GM19099 (cell line): ENCODE measurements around the gene AOAH.

Source experiments
- POLR2A ChIP-seq: IDR thresholded peaks from 3 replicates; pipeline ENCODE4 v1.6.1; 2011; ENCODE audit warnings: low read depth; ENCODE audit not compliant: insufficient read length; ENCODE audit errors: extremely low read depth

The AOAH gene, protein sequence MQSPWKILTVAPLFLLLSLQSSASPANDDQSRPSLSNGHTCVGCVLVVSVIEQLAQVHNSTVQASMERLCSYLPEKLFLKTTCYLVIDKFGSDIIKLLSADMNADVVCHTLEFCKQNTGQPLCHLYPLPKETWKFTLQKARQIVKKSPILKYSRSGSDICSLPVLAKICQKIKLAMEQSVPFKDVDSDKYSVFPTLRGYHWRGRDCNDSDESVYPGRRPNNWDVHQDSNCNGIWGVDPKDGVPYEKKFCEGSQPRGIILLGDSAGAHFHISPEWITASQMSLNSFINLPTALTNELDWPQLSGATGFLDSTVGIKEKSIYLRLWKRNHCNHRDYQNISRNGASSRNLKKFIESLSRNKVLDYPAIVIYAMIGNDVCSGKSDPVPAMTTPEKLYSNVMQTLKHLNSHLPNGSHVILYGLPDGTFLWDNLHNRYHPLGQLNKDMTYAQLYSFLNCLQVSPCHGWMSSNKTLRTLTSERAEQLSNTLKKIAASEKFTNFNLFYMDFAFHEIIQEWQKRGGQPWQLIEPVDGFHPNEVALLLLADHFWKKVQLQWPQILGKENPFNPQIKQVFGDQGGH

GRCh38 chr7:36723951-36724664, at the start of gene AOAH:
Gene AOAH (minus strand): TSS chr7:36724494. CDS start chr7:36724148, 346 bp downstream.
- TF ChIP-seq POLR2A: no peak

GRCh38 chr7:36766451-36766850, 42.2 kb upstream of the AOAH start:
- no peak for TF ChIP-seq POLR2A

GRCh38 chr7:36765605-36766004, 41.3 kb upstream of the AOAH start:
- TF ChIP-seq POLR2A: no peak

DNA sequence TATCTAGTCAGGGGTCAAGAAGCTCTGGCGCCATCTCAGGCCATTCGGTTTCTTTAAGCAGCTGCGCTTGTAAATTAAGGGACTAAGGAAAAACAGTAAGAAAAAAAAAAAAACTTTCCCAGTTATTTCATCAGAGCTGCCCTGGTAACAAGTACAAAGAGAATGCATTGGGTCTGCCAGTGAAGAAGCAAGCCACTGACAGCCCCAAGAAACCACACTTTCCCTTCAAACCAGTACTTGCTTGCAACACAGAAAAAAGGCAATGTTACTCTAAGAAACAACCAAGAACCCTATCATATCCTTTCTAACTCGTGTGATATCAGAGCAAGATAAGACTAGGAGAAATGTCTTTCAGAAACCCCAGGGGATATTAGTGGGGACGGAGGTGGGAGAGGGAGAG, 40.6 kb upstream of the AOAH start:
- TF ChIP-seq POLR2A: no peak

DNA sequence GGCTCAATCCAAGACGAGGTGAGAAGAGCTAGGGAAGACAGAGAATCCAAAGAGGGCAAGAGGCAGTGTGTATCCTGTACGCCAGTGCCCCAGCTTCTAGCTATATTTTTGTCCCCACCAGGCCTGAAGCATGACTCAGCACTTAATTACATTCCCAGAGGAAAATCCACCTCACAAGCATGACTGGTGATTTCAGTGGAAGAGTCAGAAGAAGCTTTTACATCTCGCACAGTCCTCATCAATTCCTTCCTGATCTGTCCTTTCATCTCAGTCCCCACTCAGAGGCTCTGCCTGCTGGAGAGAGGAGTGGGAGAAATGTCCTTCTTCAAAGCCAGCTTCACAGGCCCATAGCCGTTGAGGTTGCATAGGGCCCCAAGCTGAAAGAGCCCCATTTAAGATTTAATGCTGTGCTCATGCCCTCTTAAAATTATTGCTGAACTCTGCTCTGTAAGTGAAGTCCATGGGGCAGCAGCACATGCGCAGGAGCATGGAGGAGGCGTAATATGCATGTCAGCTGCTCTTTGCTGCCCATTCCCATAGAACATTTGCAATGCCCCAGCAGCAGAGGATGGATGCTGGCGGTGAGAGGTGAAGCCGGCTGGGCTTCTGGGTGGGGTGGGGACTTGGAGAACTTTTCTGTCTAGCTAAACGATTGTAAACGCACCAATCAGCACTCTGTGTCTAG, 39.0 kb upstream of the AOAH start:
- no peak for TF ChIP-seq POLR2A

- TF ChIP-seq POLR2A: no peak
Observed at GRCh38 chr7:36762394-36762793, 38.1 kb upstream of the AOAH start.

GRCh38 chr7:36761835-36762234, 37.5 kb upstream of the AOAH start:
- no peak for TF ChIP-seq POLR2A

- no peak for TF ChIP-seq POLR2A
Observed at GRCh38 chr7:36760856-36761762, 36.8 kb upstream of the AOAH start.

- no peak for TF ChIP-seq POLR2A
Observed at GRCh38 chr7:36758879-36759278, 34.6 kb upstream of the AOAH start.

- no peak for TF ChIP-seq POLR2A
Observed at GRCh38 chr7:36755484-36755883, 31.2 kb upstream of the AOAH start.

- TF ChIP-seq POLR2A: no peak
Observed at GRCh38 chr7:36752026-36752711, 27.9 kb upstream of the AOAH start.

- no peak for TF ChIP-seq POLR2A
Observed at GRCh38 chr7:36750451-36750850, 26.2 kb upstream of the AOAH start.

DNA sequence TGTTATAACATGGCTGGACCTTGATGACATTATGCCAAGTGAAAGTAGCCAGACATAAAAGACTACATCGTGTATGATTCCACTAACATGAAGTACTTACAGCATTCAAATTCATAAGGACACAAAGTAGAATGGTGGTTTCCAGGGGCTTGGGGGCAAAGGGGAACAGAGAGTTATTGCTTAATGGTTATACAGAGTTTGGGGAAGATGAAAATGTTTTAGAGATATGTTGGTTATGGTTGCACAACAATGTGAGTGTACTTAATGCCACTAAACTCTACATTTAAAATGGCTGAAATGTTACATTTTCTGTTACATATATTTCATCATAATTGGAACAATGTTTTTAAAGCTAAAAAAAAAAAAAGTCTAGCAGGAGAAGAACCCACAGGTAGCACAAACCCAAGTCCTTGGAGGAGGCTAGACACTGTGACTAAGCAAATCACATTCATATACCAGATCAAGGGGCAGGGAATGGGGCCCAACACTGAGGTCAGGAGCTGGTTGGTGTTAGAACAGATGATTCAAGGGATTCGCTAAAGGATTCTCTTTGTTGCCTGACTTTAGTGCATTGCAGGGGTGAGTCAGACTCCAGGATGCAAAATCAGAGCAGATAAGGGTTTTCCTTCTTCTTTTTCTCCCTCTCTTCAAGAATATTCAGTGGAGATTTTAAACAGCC, 25.1 kb upstream of the AOAH start:
- TF ChIP-seq POLR2A: no peak
